ENCODE data around the gene WNT8A. TPM values are rescaled to one million over a fixed set of nuclear protein-coding genes. Genes with fewer than 3 reads are reported as not detected.

The WNT8A gene
- total RNA-seq, 1 experiment from 2014 or later, result not detected

DNA sequence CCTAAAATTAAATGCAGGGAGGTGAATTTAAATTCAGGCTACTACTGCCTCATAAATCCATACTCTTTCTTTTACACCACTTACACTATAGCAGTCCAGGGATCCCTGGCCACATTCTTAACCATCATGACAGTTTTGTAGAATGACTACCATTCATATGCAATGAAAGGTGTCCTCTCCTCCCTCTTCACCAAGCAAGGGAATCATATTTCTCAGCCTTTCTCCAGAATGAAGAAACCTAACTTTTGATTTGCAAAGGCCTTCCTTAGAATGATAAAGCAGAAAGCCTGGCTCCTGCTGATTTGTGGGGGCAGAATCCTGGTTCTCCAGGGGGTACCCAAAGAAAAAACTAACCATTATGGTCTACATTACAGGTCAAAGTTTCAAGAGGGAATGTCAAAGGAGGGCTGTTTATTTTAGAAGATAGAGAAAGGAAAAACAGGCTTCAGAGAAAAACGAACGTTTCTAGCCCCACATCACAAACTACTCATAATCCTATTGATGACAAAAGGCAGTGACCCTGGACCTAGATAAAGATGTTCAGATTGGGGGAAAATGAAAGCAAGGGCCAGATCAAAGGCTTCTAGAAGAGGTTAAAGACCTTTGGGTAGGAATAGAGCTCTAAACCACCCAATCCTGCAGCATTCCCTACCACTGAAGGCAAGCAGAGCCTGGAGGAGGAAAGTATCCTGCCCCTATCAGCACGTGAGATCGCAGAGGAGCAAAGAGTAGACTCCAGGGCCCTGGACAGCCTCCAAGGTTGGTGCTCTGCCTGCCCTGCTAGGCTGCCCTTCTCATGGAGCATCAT, 11.5 kb downstream of the WNT8A start:
- Histone ChIP-seq H3K36me3 (ENCODE audit: control insufficient read depth, insufficient read depth, low read length) (no peaks in the 10 kb centered on the region), H3K9me3 (no peaks in the 10 kb centered on the region), H3K27me3 (replicated peaks; ENCODE audit: control insufficient read depth, insufficient read depth, low read length) (no peaks in the 10 kb centered on the region), H3K4me1 (peaks cover 59% of the 10 kb centered on the region), H3K4me3 (ENCODE audit: low read depth, low read length) (no peak overlapping the region)
- intact Hi-C loops (cut with micrococcal nuclease; ENCODE audit: unreplicated experiment), result loop anchor here (1.0 kb wide), 3 partner anchors 8 to 38 kb away; no protein-coding TSS in a partner anchor
- BruUV-seq (replicated peaks), result no TSS peak
- peak overlapping the region; percentile 57 for H3K4me3 Mint-ChIP-seq (ENCODE audit: unreplicated experiment)
- no peaks in the 10 kb centered on the region for H3K27me3 Mint-ChIP-seq (ENCODE audit: insufficient read depth, unreplicated experiment)
- H3K4me1 Mint-ChIP-seq (ENCODE audit: low read depth, unreplicated experiment), result peaks cover 44% of the 10 kb centered on the region
- TF ChIP-seq CTCF (IDR thresholded peaks at IDR 0.05; ENCODE audit: insufficient read depth in 1 of 2, low read depth in 1 of 2, low read length in 1 of 2, severe bottlenecking in 1 of 2, unreplicated experiment in 1 of 2), result no peak
- H3K9me3 Mint-ChIP-seq (ENCODE audit: unreplicated experiment), result peaks cover 10% of the 10 kb centered on the region
- peak overlapping the region; percentile 27 for H3K27ac Mint-ChIP-seq (ENCODE audit: unreplicated experiment)
- DNase-seq, result peak; percentile 82 to 86
- ChIA-PET POLR2A (interaction anchor here (0.5 to 1.0 kb wide), 2 partner anchors 118 to 700 kb away, joined by 4 to 5 read pairs; no protein-coding TSS in a partner anchor), CTCF (interaction anchor here (0.6 to 1.5 kb wide), 4 partner anchors 31 to 1547 kb away, joined by 3 to 8 read pairs (median 4); no protein-coding TSS in a partner anchor)
- H3K36me3 Mint-ChIP-seq (ENCODE audit: insufficient read depth, unreplicated experiment), result no peaks in the 10 kb centered on the region

- H3K27me3 ChIP-seq (replicated peaks; ENCODE audit: control insufficient read depth, insufficient read depth, low read length), result no peaks in the 10 kb centered on the region
- POLR2A ChIA-PET, result interaction anchor here (0.7 kb wide), 1 partner anchor 16 kb away, joined by 4 read pairs; no protein-coding TSS in a partner anchor
- TF ChIP-seq CTCF (IDR thresholded peaks at IDR 0.05; ENCODE audit: insufficient read depth in 1 of 2, low read depth in 1 of 2, low read length in 1 of 2, severe bottlenecking in 1 of 2, unreplicated experiment in 1 of 2), result no peak
- no peak for DNase-seq
- peaks cover 50% of the 10 kb centered on the region for H3K4me1 Mint-ChIP-seq (ENCODE audit: low read depth, unreplicated experiment)
- no peaks in the 10 kb centered on the region for H3K27me3 Mint-ChIP-seq (ENCODE audit: insufficient read depth, unreplicated experiment)
- peaks cover 59% of the 10 kb centered on the region for H3K4me1 ChIP-seq
- intact Hi-C loops (cut with micrococcal nuclease; ENCODE audit: unreplicated experiment), result no loop called here
- BruUV-seq (replicated peaks), result no TSS peak
- H3K36me3 ChIP-seq (ENCODE audit: control insufficient read depth, insufficient read depth, low read length), result no peaks in the 10 kb centered on the region
- H3K36me3 Mint-ChIP-seq (ENCODE audit: insufficient read depth, unreplicated experiment), result no peaks in the 10 kb centered on the region
- H3K4me3 Mint-ChIP-seq (ENCODE audit: unreplicated experiment), result no peak overlapping the region
- H3K9me3 ChIP-seq, result no peaks in the 10 kb centered on the region
- peak overlapping the region; percentile 27 for H3K27ac Mint-ChIP-seq (ENCODE audit: unreplicated experiment)
- peaks cover 19% of the 10 kb centered on the region for H3K9me3 Mint-ChIP-seq (ENCODE audit: unreplicated experiment)
- CTCF ChIA-PET, result interaction anchor here (1.5 kb wide), 1 partner anchor 37 kb away, joined by 4 read pairs; no protein-coding TSS in a partner anchor
- no peak overlapping the region for H3K4me3 ChIP-seq (ENCODE audit: low read depth, low read length)
These were observed 12.5 kb downstream of the WNT8A start for GRCh38 chr5:138096363-138096762.

DNA sequence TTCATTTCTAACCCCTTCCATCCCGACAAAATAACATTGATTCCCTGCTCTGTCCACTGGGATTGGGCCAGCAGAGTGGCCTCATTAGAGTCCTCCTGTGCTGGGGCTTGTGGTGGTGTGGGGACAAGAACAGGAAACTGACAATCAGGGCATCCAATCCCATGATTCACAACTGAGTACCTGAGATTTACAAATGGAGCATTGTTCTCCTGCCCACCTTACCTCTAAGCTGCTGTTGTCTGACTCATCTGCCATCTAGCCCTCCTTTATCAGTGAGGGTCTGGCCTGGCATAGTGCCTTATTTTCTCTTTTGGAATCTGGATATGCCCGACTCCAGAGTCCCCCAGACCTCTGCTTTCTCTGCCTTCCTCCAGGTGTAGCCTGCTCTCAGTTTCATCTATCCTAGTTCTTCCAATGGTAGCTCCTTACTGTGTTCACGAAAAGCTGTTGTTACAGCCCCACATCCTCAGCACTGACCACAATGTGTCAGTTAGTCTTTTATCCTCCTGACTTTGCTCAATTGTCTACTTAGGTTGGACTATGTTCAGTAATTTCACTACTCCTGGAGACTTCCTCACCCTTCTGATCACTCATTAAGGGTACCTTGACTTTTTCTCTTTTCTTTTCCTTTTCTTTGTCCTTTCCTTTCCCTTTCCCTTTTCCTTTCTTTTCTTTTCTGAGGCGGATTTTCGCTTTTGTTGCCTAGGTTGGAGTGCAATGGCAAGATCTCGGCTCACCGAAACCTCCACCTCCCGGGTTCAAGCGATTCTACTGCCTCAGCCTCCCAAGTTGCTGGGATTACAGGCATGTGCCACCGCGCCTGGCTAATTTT, 13.4 kb downstream of the WNT8A start:
- H3K4me1 Mint-ChIP-seq (ENCODE audit: low read depth, unreplicated experiment), result peaks cover 51% of the 10 kb centered on the region
- H3K9me3 ChIP-seq, result no peaks in the 10 kb centered on the region
- H3K4me3 ChIP-seq (ENCODE audit: low read depth, low read length), result no peak overlapping the region
- no peak for TF ChIP-seq CTCF (IDR thresholded peaks at IDR 0.05; ENCODE audit: insufficient read depth in 1 of 2, low read depth in 1 of 2, low read length in 1 of 2, severe bottlenecking in 1 of 2, unreplicated experiment in 1 of 2)
- H3K36me3 Mint-ChIP-seq (ENCODE audit: insufficient read depth, unreplicated experiment), result no peaks in the 10 kb centered on the region
- intact Hi-C loops (cut with micrococcal nuclease; ENCODE audit: unreplicated experiment), result no loop called here
- no peaks in the 10 kb centered on the region for H3K36me3 ChIP-seq (ENCODE audit: control insufficient read depth, insufficient read depth, low read length)
- BruUV-seq (replicated peaks), result TSS peak; percentile 37
- peaks cover 20% of the 10 kb centered on the region for H3K9me3 Mint-ChIP-seq (ENCODE audit: unreplicated experiment)
- H3K4me1 ChIP-seq, result peaks cover 56% of the 10 kb centered on the region
- no peak overlapping the region for H3K4me3 Mint-ChIP-seq (ENCODE audit: unreplicated experiment)
- DNase-seq, result no peak
- no peaks in the 10 kb centered on the region for H3K27me3 ChIP-seq (replicated peaks; ENCODE audit: control insufficient read depth, insufficient read depth, low read length)
- H3K27ac Mint-ChIP-seq (ENCODE audit: unreplicated experiment), result peak overlapping the region; percentile 27
- H3K27me3 Mint-ChIP-seq (ENCODE audit: insufficient read depth, unreplicated experiment), result no peaks in the 10 kb centered on the region
- CTCF ChIA-PET, result no interaction called here
- POLR2A ChIA-PET, result interaction anchor here (0.7 kb wide), 1 partner anchor 15 kb away, joined by 4 read pairs; no protein-coding TSS in a partner anchor
